Measurements from ENCODE around the gene AKR1E2.
"Not testable (repeated sequence)": the region's sequence is repeated elsewhere in the genome, so short reads cannot be mapped to it uniquely, and the experiment has no call there.

Gene AKR1E2

GRCh38 chr10:4813496-4813895 is 12.5 kb upstream of the AKR1E2 start:
- no peak for DNase-seq (ENCODE audit: low read depth in 2 of 2)

- DNase-seq (ENCODE audit: low read depth in 2 of 2): not testable (repeated sequence)
Measured at GRCh38 chr10:4815646-4816180, 10.3 kb upstream of the AKR1E2 start.

- no peak for DNase-seq (ENCODE audit: low read depth in 2 of 2)
Measured at GRCh38 chr10:4816966-4817365, 9.0 kb upstream of the AKR1E2 start.

GRCh38 chr10:4819067-4819466 is 6.9 kb upstream of the AKR1E2 start:
- DNase-seq (ENCODE audit: low read depth in 2 of 2): no peak

- no peak for DNase-seq (ENCODE audit: low read depth in 2 of 2)
Measured at GRCh38 chr10:4819707-4820106, 6.3 kb upstream of the AKR1E2 start.

GRCh38 chr10:4820804-4821401 is 5.1 kb upstream of the AKR1E2 start:
- no peak for DNase-seq (ENCODE audit: low read depth in 2 of 2)

GRCh38 chr10:4822208-4822607 is 3.8 kb upstream of the AKR1E2 start:
- no peak for DNase-seq (ENCODE audit: low read depth in 2 of 2)

- no peak for DNase-seq (ENCODE audit: low read depth in 2 of 2)
Measured at GRCh38 chr10:4824791-4825310, 1.2 kb upstream of the AKR1E2 start.

- DNase-seq (ENCODE audit: low read depth in 2 of 2): no peak
Measured at GRCh38 chr10:4825456-4825867, 545 bp upstream of the AKR1E2 start.

GRCh38 chr10:4826792-4827324 is 851 bp downstream of the AKR1E2 start:
- DNase-seq (ENCODE audit: low read depth in 2 of 2): no peak

- DNase-seq (ENCODE audit: low read depth in 2 of 2): no peak
Measured at GRCh38 chr10:4828005-4828404, 2.0 kb downstream of the AKR1E2 start.

GRCh38 chr10:4830551-4830950 is 4.5 kb downstream of the AKR1E2 start:
- DNase-seq (ENCODE audit: low read depth in 2 of 2): no peak

- DNase-seq (ENCODE audit: low read depth in 2 of 2): no peak
Measured at GRCh38 chr10:4831091-4831490, 5.1 kb downstream of the AKR1E2 start.

- no peak for DNase-seq (ENCODE audit: low read depth in 2 of 2)
Measured at GRCh38 chr10:4833286-4833685, 7.3 kb downstream of the AKR1E2 start.

GRCh38 chr10:4834898-4835405 is 8.9 kb downstream of the AKR1E2 start:
- no peak for DNase-seq (ENCODE audit: low read depth in 2 of 2)

- DNase-seq (ENCODE audit: low read depth in 2 of 2): no peak
Measured at GRCh38 chr10:4835494-4835918, 9.5 kb downstream of the AKR1E2 start.

GRCh38 chr10:4836416-4836969 is 10.5 kb downstream of the AKR1E2 start:
- no peak for DNase-seq (ENCODE audit: low read depth in 2 of 2)

- no peak for DNase-seq (ENCODE audit: low read depth in 2 of 2)
Measured at GRCh38 chr10:4837551-4837950, 11.5 kb downstream of the AKR1E2 start.

- no peak for DNase-seq (ENCODE audit: low read depth in 2 of 2)
Measured at GRCh38 chr10:4838743-4839142, 12.7 kb downstream of the AKR1E2 start.

GRCh38 chr10:4839353-4839752 is 13.3 kb downstream of the AKR1E2 start:
- DNase-seq (ENCODE audit: low read depth in 2 of 2): no peak

GRCh38 chr10:4840151-4840550 is 14.1 kb downstream of the AKR1E2 start:
- no peak for DNase-seq (ENCODE audit: low read depth in 2 of 2)

- no peak for DNase-seq (ENCODE audit: low read depth in 2 of 2)
Measured at GRCh38 chr10:4843525-4844180, 17.6 kb downstream of the AKR1E2 start.

Data from activated CD4-positive, alpha-beta T cell treated with anti-CD3 and anti-CD28 coated beads for 24 hours (primary cell).